Measurements from ENCODE around the gene BLOC1S6. TPM values are rescaled to one million over a fixed set of nuclear protein-coding genes. Genes with fewer than 3 reads are reported as not detected.

Gene BLOC1S6
- total RNA-seq, 1 experiment from 2014 or later: 40.1 TPM

GRCh38 chr15:45587863-45588170 is 638 bp downstream of the BLOC1S6 start:
- Histone ChIP-seq H3K27ac (ENCODE audit: low read length) (peak overlapping the region; percentile 93), H4K20me1 (ENCODE audit: low read length) (no peaks in the 10 kb centered on the region; the same call in 1 of the 2 replicates), H3K4me3 (ENCODE audit: low read length) (peak overlapping the region; percentile 98), H3K9me2 (replicated peaks; ENCODE audit: low read length) (no peaks in the 10 kb centered on the region), H3K4me2 (ENCODE audit: low read length) (peak overlapping the region; percentile 96), H2AFZ (ENCODE audit: low read length) (peak overlapping the region; percentile 92), H3F3A (ENCODE audit: low read length, unreplicated experiment) (no peaks in the 10 kb centered on the region), H3K4me1 (ENCODE audit: insufficient read depth, low read length) (peaks cover 36% of the 10 kb centered on the region), H3K79me2 (ENCODE audit: low read length) (peaks cover 59% of the 10 kb centered on the region), H3K9me3 (ENCODE audit: low read length) (no peaks in the 10 kb centered on the region), H3K27me3 (ENCODE audit: low read length) (no peaks in the 10 kb centered on the region), H3K36me3 (ENCODE audit: low read depth, low read length) (no peaks in the 10 kb centered on the region), H3K9ac (ENCODE audit: low read length) (peak overlapping the region; percentile 98)
- DNase-seq (no peak), ATAC-seq (no peak)
- CTCF ChIA-PET: no interaction called here
- BruUV-seq (replicated peaks): TSS peak; percentile 63
- TF ChIP-seq CTCF (conservative IDR thresholded peaks at IDR 0.05; ENCODE audit: low read depth, low read length) (no peak), EZH2 (IDR thresholded peaks at IDR 0.05; ENCODE audit: low read length, unreplicated experiment) (no peak), EZH2phosphoT487 (IDR thresholded peaks at IDR 0.05; ENCODE audit: borderline replicate concordance, low read length) (no peak)
- intact Hi-C loops (cut with micrococcal nuclease): loop anchor here (1.0 kb wide), 1 partner anchor 38 kb away; no protein-coding TSS in a partner anchor
- POLR2A ChIA-PET (ENCODE audit: unreplicated experiment): interaction anchor here (0.7 kb wide), 1 partner anchor 51 kb away, joined by 4 read pairs; no protein-coding TSS in a partner anchor

- CTCF ChIA-PET: interaction anchor here (0.7 to 1.1 kb wide), 2 partner anchors 24 to 27 kb away, joined by 3 to 4 read pairs; no protein-coding TSS in a partner anchor
- intact Hi-C loops (cut with micrococcal nuclease): no loop called here
- no peak for ATAC-seq
Observed at GRCh38 chr15:45588219-45588875, 1.2 kb downstream of the BLOC1S6 start.

More at GRCh38 chr15:45588219-45588875, 1.2 kb downstream of the BLOC1S6 start:
- H3K79me2 ChIP-seq (ENCODE audit: low read length): peaks cover 60% of the 10 kb centered on the region
- no peak for TF ChIP-seq EZH2 (IDR thresholded peaks at IDR 0.05; ENCODE audit: low read length, unreplicated experiment)
- no peak for TF ChIP-seq EZH2phosphoT487 (IDR thresholded peaks at IDR 0.05; ENCODE audit: borderline replicate concordance, low read length)
- no peak for TF ChIP-seq CTCF (conservative IDR thresholded peaks at IDR 0.05; ENCODE audit: low read depth, low read length)
- peak overlapping the region; percentile 96 for H3K4me2 ChIP-seq (ENCODE audit: low read length)
- no peaks in the 10 kb centered on the region for H3K36me3 ChIP-seq (ENCODE audit: low read depth, low read length)
- BruUV-seq (replicated peaks): no TSS peak
- H3F3A ChIP-seq (ENCODE audit: low read length, unreplicated experiment): no peaks in the 10 kb centered on the region
- peak overlapping the region; percentile 98 for H3K4me3 ChIP-seq (ENCODE audit: low read length)
- H3K9ac ChIP-seq (ENCODE audit: low read length): peak overlapping the region; percentile 98
- peak overlapping the region; percentile 93 for H3K27ac ChIP-seq (ENCODE audit: low read length)
- H3K27me3 ChIP-seq (ENCODE audit: low read length): no peaks in the 10 kb centered on the region
- H3K9me3 ChIP-seq (ENCODE audit: low read length): no peaks in the 10 kb centered on the region
- POLR2A ChIA-PET (ENCODE audit: unreplicated experiment): no interaction called here
- H2AFZ ChIP-seq (ENCODE audit: low read length): no peak overlapping the region
- H4K20me1 ChIP-seq (ENCODE audit: low read length): no peaks in the 10 kb centered on the region; the same call in 1 of the 2 replicates
- DNase-seq: no peak
- H3K9me2 ChIP-seq (replicated peaks; ENCODE audit: low read length): no peaks in the 10 kb centered on the region
- peaks cover 36% of the 10 kb centered on the region for H3K4me1 ChIP-seq (ENCODE audit: insufficient read depth, low read length)

Measured in PC-3 (cell line).